ENCODE measurements around the gene USE1. TPM values are rescaled to one million over a fixed set of nuclear protein-coding genes. Genes with fewer than 3 reads are reported as not detected.

USE1 gene
- total and polyA plus RNA-seq, 8 donors, result 16.2 to 113 (median 55.3) TPM; not detected in 1

- no peak for TF ChIP-seq POLR2A (IDR thresholded peaks at IDR 0.05)
- no peak for TF ChIP-seq EP300 (IDR thresholded peaks at IDR 0.05)
- TF ChIP-seq, protein P1, sequence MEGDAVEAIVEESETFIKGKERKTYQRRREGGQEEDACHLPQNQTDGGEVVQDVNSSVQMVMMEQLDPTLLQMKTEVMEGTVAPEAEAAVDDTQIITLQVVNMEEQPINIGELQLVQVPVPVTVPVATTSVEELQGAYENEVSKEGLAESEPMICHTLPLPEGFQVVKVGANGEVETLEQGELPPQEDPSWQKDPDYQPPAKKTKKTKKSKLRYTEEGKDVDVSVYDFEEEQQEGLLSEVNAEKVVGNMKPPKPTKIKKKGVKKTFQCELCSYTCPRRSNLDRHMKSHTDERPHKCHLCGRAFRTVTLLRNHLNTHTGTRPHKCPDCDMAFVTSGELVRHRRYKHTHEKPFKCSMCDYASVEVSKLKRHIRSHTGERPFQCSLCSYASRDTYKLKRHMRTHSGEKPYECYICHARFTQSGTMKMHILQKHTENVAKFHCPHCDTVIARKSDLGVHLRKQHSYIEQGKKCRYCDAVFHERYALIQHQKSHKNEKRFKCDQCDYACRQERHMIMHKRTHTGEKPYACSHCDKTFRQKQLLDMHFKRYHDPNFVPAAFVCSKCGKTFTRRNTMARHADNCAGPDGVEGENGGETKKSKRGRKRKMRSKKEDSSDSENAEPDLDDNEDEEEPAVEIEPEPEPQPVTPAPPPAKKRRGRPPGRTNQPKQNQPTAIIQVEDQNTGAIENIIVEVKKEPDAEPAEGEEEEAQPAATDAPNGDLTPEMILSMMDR (IDR thresholded peaks at IDR 0.05), result no peak
- TF ChIP-seq POLR2AphosphoS5 (IDR thresholded peaks at IDR 0.05), result no peak
- Histone ChIP-seq H3K36me3 (peaks cover 4 to 35% (median 32%) of the 10 kb centered on the region in 4 donors), H3K4me1 (peaks cover 60 to 89% (median 82%) of the 10 kb centered on the region in 4 donors), H3K9me3 (no peaks in the 10 kb centered on the region), H3K27me3 (no peaks in the 10 kb centered on the region), H3K27ac (peak overlapping the region in 3 of 5 donors; percentile 42 to 87 (median 86)), H3K4me3 (no peak overlapping the region)
- intact Hi-C loops (cut with DNase I; ENCODE audit: low total_unique reads), result no loop called here
- 89 to 93% (median 90%) methylated on average over 13 of the region's 13 CpGs for WGBS, 5 donors
- DNase-seq, result no peak
Measured at GRCh38 chr19:17237747-17238706, 22.9 kb downstream of the USE1 start.

GRCh38 chr19:17240062-17240752 is 25.1 kb downstream of the USE1 start:
- intact Hi-C loops (cut with DNase I; ENCODE audit: low total_unique reads), result no loop called here
- H3K27me3 ChIP-seq, result no peaks in the 10 kb centered on the region
- peak overlapping the region; percentile 83 to 95 (median 87) for H3K27ac ChIP-seq
- H3K4me3 ChIP-seq, result peak overlapping the region in 1 of 4 donors; percentile 30
- no peaks in the 10 kb centered on the region for H3K9me3 ChIP-seq
- peaks cover 59 to 89% (median 83%) of the 10 kb centered on the region in 4 donors for H3K4me1 ChIP-seq
- TF ChIP-seq POLR2A (IDR thresholded peaks at IDR 0.05) (no peak), POLR2AphosphoS5 (IDR thresholded peaks at IDR 0.05) (peak in 1 of 3 donors; percentile 48), EP300 (IDR thresholded peaks at IDR 0.05) (no peak)
- H3K36me3 ChIP-seq, result peaks cover 0 to 26% (median 21%) of the 10 kb centered on the region in 4 donors
- WGBS, 5 donors, result 22 to 58% (median 41%) methylated on average over 24 of the region's 24 CpGs
- peak; percentile 70 to 76 for DNase-seq

DNA sequence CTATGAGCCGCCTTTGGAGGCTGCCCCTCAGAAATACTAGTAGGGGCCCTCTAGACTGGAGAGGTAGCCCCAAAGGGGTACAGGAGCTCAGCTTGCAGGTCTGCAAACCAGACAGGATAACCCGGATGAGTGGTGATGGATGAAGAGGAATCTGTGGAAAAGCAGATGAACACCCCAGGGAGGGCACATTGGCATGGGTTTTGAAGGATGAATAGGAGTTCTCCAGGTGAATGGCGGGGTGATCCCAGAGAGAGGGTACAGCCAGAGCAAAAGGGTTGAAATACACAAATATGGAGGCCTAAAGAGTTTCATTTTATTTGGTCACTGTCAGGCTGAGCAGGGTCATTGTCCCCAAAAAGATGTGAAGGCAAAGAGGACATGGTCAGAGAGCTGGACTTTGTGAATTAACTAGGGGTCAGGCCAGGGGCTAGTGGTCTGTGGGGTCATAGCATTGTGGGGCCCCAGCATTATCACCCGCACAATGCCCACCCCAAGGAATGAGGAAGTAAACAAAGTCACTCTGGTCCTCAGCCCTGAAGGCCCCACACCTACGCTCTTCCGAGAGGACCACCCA is 25.8 kb downstream of the USE1 start:
- 92 to 97% (median 92%) methylated on average over 6 of the region's 6 CpGs for WGBS, 5 donors
- TF ChIP-seq EP300 (IDR thresholded peaks at IDR 0.05) (no peak), POLR2A (IDR thresholded peaks at IDR 0.05) (no peak), POLR2AphosphoS5 (IDR thresholded peaks at IDR 0.05) (no peak)
- TF ChIP-seq, protein P1 (IDR thresholded peaks at IDR 0.05), result no peak
- DNase-seq, result no peak
- Histone ChIP-seq H3K4me1 (peaks cover 52 to 82% (median 76%) of the 10 kb centered on the region in 4 donors), H3K27ac (peak overlapping the region; percentile 83 to 95 (median 87)), H3K36me3 (peaks cover 0 to 26% (median 21%) of the 10 kb centered on the region in 4 donors), H3K27me3 (no peaks in the 10 kb centered on the region), H3K9me3 (no peaks in the 10 kb centered on the region), H3K4me3 (peak overlapping the region in 1 of 4 donors; percentile 30)
- intact Hi-C loops (cut with DNase I; ENCODE audit: low total_unique reads), result no loop called here

DNA sequence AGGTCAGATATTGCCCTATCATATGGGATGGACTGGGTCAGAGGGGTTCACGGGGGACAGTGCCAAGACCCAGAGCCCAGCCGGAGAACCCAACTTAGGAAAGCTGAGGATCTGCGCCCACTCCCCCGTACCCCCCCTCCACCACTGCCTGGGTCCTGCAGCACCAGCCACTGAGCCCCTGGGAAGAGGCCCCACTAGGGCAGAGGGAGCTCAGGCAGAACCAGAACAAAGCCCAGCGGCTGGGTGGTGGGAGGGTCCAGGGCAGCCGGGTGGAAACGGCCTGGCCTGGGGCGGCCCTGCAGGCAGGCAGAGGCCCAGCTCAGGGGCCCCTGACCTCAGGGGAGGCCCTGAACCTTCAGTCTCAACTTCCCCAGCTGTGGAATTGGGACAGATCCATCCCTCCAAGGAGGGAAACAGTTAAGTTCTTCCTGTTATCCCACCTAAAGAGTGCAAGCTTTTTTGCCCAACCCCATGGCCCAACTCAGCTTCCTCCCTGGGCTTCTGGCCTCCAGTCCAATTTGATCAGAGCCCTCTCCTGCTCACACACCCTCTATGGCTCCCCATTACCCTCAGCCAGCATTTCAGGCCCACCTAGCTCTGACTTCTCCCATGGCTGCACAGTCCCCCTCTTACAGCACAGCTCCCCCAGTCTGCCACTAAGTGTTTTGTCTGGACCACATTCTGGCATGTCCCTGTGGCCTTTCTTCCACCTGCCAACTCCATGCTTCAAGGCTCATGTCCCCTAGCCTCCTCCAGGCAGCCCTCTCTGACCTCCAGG is 27.5 kb downstream of the USE1 start:
- H3K36me3 ChIP-seq, result peaks cover 0 to 20% (median 20%) of the 10 kb centered on the region in 4 donors
- no peaks in the 10 kb centered on the region for H3K27me3 ChIP-seq
- peak overlapping the region; percentile 83 to 95 (median 87) for H3K27ac ChIP-seq
- H3K4me3 ChIP-seq, result peak overlapping the region in 3 of 4 donors; percentile 86 to 97 (median 95)
- TF ChIP-seq EP300 (IDR thresholded peaks at IDR 0.05) (no peak), POLR2A (IDR thresholded peaks at IDR 0.05) (no peak), POLR2AphosphoS5 (IDR thresholded peaks at IDR 0.05) (no peak)
- TF ChIP-seq, protein P1 (IDR thresholded peaks at IDR 0.05), result no peak
- 35 to 61% (median 41%) methylated on average over 4 to 8 of the region's 8 CpGs for WGBS, 5 donors
- peaks cover 53 to 81% (median 76%) of the 10 kb centered on the region in 4 donors for H3K4me1 ChIP-seq
- peak in 1 of 2 donors; percentile 30 for DNase-seq
- intact Hi-C loops (cut with DNase I; ENCODE audit: low total_unique reads), result no loop called here
- H3K9me3 ChIP-seq, result no peaks in the 10 kb centered on the region

Measured in stomach (tissue), 9 donors.